HCT116 (cell line): ENCODE measurements around the gene IMMP2L.

Experiments
- ATF3 ChIP-seq: IDR thresholded peaks from 2 replicates; pipeline ENCODE4 v1.6.1; 2012
- CTCF ChIP-seq, 3 experiments: fragments of 200-600 bp in 1 of 3; sonication (generic) in 1 of 3; IDR thresholded peaks in 2 of 3; conservative IDR thresholded peaks in 1 of 3; 2 replicates each; pipeline ENCODE4 v1.5.1; 2012 to 2017; ENCODE audit warnings: low read depth in 2 of 3, low read length in 2 of 3, antibody characterized with exemption in 1 of 3, borderline replicate concordance in 1 of 3, control low read depth in 1 of 3, mild to moderate bottlenecking in 1 of 3, mixed read lengths in 1 of 3, mixed run types in 1 of 3, moderate library complexity in 1 of 3; ENCODE audit not compliant: insufficient read depth in 1 of 3
- ELF1 ChIP-seq: IDR thresholded peaks from 2 replicates; pipeline ENCODE4 v1.6.1; 2012; ENCODE audit warnings: low read depth, borderline replicate concordance
- EZH2 ChIP-seq: fragments of 200-600 bp; sonication (generic); IDR thresholded peaks from 2 replicates; pipeline ENCODE4 v1.6.1; 2017; ENCODE audit warnings: antibody characterized with exemption, mixed run types
- EZH2phosphoT487 ChIP-seq: fragments of 200-600 bp; IDR thresholded peaks from 2 replicates; pipeline ENCODE4 v1.6.1; 2018; ENCODE audit warnings: antibody characterized with exemption, borderline replicate concordance
- JUND ChIP-seq: IDR thresholded peaks from 2 replicates; pipeline ENCODE4 v1.6.1; 2012
- MAX ChIP-seq: IDR thresholded peaks from 2 replicates; pipeline ENCODE4 v1.6.1; 2012
- POLR2AphosphoS5 ChIP-seq: IDR thresholded peaks from 2 replicates; pipeline ENCODE4 v1.6.1; 2011; ENCODE audit warnings: mild to moderate bottlenecking, low read depth, low read length, moderate library complexity
- RAD21 ChIP-seq: IDR thresholded peaks from 2 replicates; pipeline ENCODE4 v1.6.1; 2012; ENCODE audit warnings: low read depth, mild to moderate bottlenecking
- REST ChIP-seq: IDR thresholded peaks from 2 replicates; pipeline ENCODE4 v1.6.1; 2012; ENCODE audit warnings: low read depth
- SIN3A ChIP-seq: IDR thresholded peaks from 2 replicates; pipeline ENCODE4 v1.6.1; 2012; ENCODE audit warnings: low read depth
- YY1 ChIP-seq: IDR thresholded peaks from 2 replicates; pipeline ENCODE4 v1.6.1; 2011; ENCODE audit warnings: low read length, low read depth, moderate library complexity, mild to moderate bottlenecking; ENCODE audit not compliant: insufficient replicate concordance; ENCODE audit errors: extremely low read depth
- ZBTB33 ChIP-seq: IDR thresholded peaks from 2 replicates; pipeline ENCODE4 v1.6.1; 2011; ENCODE audit warnings: mild to moderate bottlenecking, low read length, moderate library complexity; ENCODE audit not compliant: insufficient replicate concordance; ENCODE audit errors: extremely low read depth

GRCh38 chr7:110877016-110877415 is 685.3 kb downstream of the IMMP2L start:
- TF ChIP-seq YY1 (no peak), CTCF (IDR thresholded peaks at IDR 0.05 in 2 of 3, conservative IDR thresholded peaks at IDR 0.05 in 1 of 3; ENCODE audit: borderline replicate concordance in 1 of 3, insufficient read depth in 1 of 3, low read depth in 2 of 3, low read length in 2 of 3) (no peak), POLR2AphosphoS5 (no peak), ZBTB33 (no peak), MAX (no peak), EZH2phosphoT487 (no peak), REST (no peak), SIN3A (no peak), EZH2 (no peak), ATF3 (no peak), JUND (no peak), ELF1 (no peak), RAD21 (no peak)
